Neural cell (in vitro differentiated cells): Measurements from ENCODE around the gene MTX3. TPM values are rescaled to one million over a fixed set of nuclear protein-coding genes. Genes with fewer than 3 reads are reported as not detected.

Source experiments
- H2AFZ ChIP-seq: fragments of 200-600, 300-800 bp; sonication (generic), shearing (Covaris generic); 2 replicates; pipeline ENCODE4 v1.6.0; 2014; ENCODE audit warnings: low read depth, mild to moderate bottlenecking, antibody characterized with exemption, low read length, moderate library complexity
- H3F3A ChIP-seq: fragments of 200-600 bp; shearing (Covaris generic); 2 replicates; pipeline ENCODE4 v1.6.1; 2016; ENCODE audit warnings: mild to moderate bottlenecking, moderate library complexity, mixed read lengths, antibody characterized with exemption, low read length; ENCODE audit not compliant: insufficient read depth, poor library complexity, severe bottlenecking
- H3K27ac ChIP-seq: fragments of 200-600, 300-800 bp; sonication (generic), shearing (Covaris generic); 2 replicates; pipeline ENCODE4 v1.5.1; 2014; ENCODE audit warnings: mild to moderate bottlenecking, low read length, moderate library complexity
- H3K27me3 ChIP-seq: fragments of 300-800, 200-600 bp; sonication (generic), shearing (Covaris generic); 2 replicates; pipeline ENCODE4 v1.6.0; 2014; ENCODE audit warnings: mild to moderate bottlenecking, low read depth, low read length, moderate library complexity; ENCODE audit not compliant: insufficient read depth
- H3K36me3 ChIP-seq: fragments of 300-800, 200-600 bp; sonication (generic), shearing (Covaris generic); 2 replicates; pipeline ENCODE4 v1.5.1; 2014; ENCODE audit warnings: mild to moderate bottlenecking, antibody characterized with exemption, low read length, moderate library complexity; ENCODE audit not compliant: insufficient read depth
- H3K4me2 ChIP-seq: fragments of 300-800, 200-600 bp; sonication (generic), shearing (Covaris generic); 2 replicates; pipeline ENCODE4 v1.6.0; 2014; ENCODE audit warnings: mild to moderate bottlenecking, low read length
- H3K4me3 ChIP-seq: fragments of 300-800, 200-600 bp; sonication (generic), shearing (Covaris generic); 2 replicates; pipeline ENCODE4 v1.5.1; 2014; ENCODE audit warnings: mild to moderate bottlenecking, low read length, moderate library complexity
- H3K79me2 ChIP-seq: fragments of 200-600 bp; shearing (Covaris generic); replicated peaks from 2 replicates; pipeline ENCODE4 v1.6.0; 2014; ENCODE audit warnings: mild to moderate bottlenecking, low read length, moderate library complexity; ENCODE audit not compliant: insufficient read depth
- H3K9ac ChIP-seq: fragments of 300-800, 200-600 bp; sonication (generic), shearing (Covaris generic); 2 replicates; pipeline ENCODE4 v1.6.1; 2016; ENCODE audit warnings: mild to moderate bottlenecking, low read length, mixed read lengths
- H3K9me2 ChIP-seq: fragments of 200-600 bp; shearing (Covaris generic); 2 replicates; pipeline ENCODE4 v1.6.1; 2016; ENCODE audit warnings: mild to moderate bottlenecking, low read length, mixed read lengths; ENCODE audit not compliant: insufficient read depth
- H3K9me3 ChIP-seq: fragments of 200-600, 300-800 bp; sonication (generic), shearing (Covaris generic); 2 replicates; pipeline ENCODE4 v1.6.1; 2016; ENCODE audit warnings: mild to moderate bottlenecking, mixed run types, low read length, moderate library complexity, mixed read lengths
- H4K20me1 ChIP-seq: fragments of 200-600 bp; shearing (Covaris generic); 2 replicates; pipeline ENCODE4 v1.6.1; 2016; ENCODE audit warnings: mild to moderate bottlenecking, mixed run types; ENCODE audit not compliant: insufficient read depth
- EP300 ChIP-seq: fragments of 450-650 bp; conservative IDR thresholded peaks from 2 replicates; pipeline ENCODE4 v1.6.1; 2014; ENCODE audit warnings: antibody characterized with exemption, mild to moderate bottlenecking, moderate library complexity; ENCODE audit not compliant: poor library complexity, severe bottlenecking
- EZH2 ChIP-seq: fragments of 200-600, 300-800 bp; shearing (Covaris generic), sonication (generic); IDR thresholded peaks from 2 replicates; pipeline ENCODE4 v1.6.1; 2014; ENCODE audit warnings: antibody characterized with exemption, low read length, borderline replicate concordance, mild to moderate bottlenecking; ENCODE audit not compliant: insufficient read depth, poor library complexity, severe bottlenecking
- MXI1 ChIP-seq: fragments of 450-650 bp; conservative IDR thresholded peaks from 2 replicates; pipeline ENCODE4 v1.6.1; 2014; ENCODE audit warnings: antibody characterized with exemption, mild to moderate bottlenecking; ENCODE audit not compliant: poor library complexity, severe bottlenecking
- POLR2AphosphoS5 ChIP-seq: IDR thresholded peaks from 2 replicates; pipeline ENCODE4 v1.6.1; 2012
- RAD21 ChIP-seq: fragments of 450-650 bp; conservative IDR thresholded peaks from 2 replicates; pipeline ENCODE4 v1.6.1; 2014; ENCODE audit warnings: antibody characterized with exemption, mild to moderate bottlenecking, moderate library complexity
- SMC3 ChIP-seq: fragments of 450-650 bp; conservative IDR thresholded peaks from 2 replicates; pipeline ENCODE4 v1.6.1; 2014; ENCODE audit warnings: antibody characterized with exemption, mild to moderate bottlenecking, moderate library complexity; ENCODE audit not compliant: poor library complexity
- TAF1 ChIP-seq: IDR thresholded peaks from 2 replicates; pipeline ENCODE4 v1.6.1; 2012; ENCODE audit warnings: low read depth
- polyA plus RNA-seq: library from polyadenylated mRNA; depleted of rRNA; stranded (reverse); fragments of >200 nt; gene quantifications from 2 replicates; pipeline ENCODE4 v1.2.3, GENCODE V29; 2014
- TF ChIP-seq, protein P1 (sequence below): fragments of 450-650 bp; IDR thresholded peaks from 2 replicates; pipeline ENCODE4 v1.5.1; 2014; ENCODE audit warnings: antibody characterized with exemption, mild to moderate bottlenecking, moderate library complexity; ENCODE audit not compliant: poor library complexity, severe bottlenecking
- TF ChIP-seq, protein P2 (sequence below): IDR thresholded peaks from 2 replicates; pipeline ENCODE4 v1.6.1; 2012; ENCODE audit warnings: borderline replicate concordance

The MTX3 gene
- polyA plus RNA-seq, 1 donor from 2014 or later = 20.8 TPM

DNA sequence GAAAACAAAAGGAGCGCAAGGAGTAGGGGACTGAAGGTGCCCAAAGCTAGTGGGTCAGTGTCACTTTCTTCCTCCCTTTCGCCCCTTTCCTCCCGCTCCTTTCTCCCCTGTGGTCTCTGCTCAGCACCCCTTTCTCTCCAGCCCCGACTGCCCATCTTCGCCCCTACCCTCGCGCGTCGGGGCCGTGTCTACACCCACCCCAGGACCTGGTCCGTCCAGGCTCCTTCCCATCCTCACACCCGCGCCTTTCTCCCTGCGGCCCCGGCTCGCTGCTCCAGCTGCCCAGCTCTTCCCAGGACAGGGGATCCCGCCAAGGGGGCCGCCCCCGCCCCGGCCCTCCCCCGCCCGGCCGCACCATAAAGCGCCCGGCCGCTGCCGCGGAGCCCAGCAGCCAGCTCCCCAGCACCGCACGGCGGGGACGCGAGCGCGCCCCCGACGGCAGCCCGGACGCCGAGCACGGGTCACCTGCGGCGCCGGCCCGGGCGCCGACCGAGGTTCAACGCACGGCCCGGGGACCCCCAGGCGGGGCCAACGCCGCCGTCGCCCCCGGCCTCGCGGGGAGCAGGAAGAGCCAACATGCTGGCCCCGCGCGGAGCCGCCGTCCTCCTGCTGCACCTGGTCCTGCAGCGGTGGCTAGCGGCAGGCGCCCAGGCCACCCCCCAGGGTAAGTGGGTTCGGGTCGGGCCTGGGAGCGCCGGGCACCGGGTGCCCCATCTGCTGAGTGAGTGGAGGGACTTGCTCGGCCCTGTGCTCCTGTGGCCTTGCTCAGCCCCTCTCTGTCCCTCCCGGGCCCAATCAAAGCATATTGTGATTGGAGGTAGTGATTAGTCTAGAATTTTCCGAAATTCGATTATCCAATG lies 44.1 kb upstream of the MTX3 start, which contains the start of gene THBS4:
TSS of gene THBS4 (plus strand) at position 387 of the 860 bp plus-strand sequence. CDS start at position 577, 190 bp downstream.
- no peaks in the 10 kb centered on the region for H4K20me1 ChIP-seq
- H3K9me2 ChIP-seq = no peaks in the 10 kb centered on the region
- H3K27ac ChIP-seq = no peak within 1 kb of the TSS
- H2AFZ ChIP-seq = no peak within 1 kb of the TSS
- H3K36me3 ChIP-seq = no peaks in the 10 kb centered on the region
- no peak within 1 kb of the TSS for H3K4me2 ChIP-seq
- H3K27me3 ChIP-seq = peaks cover 38% of the 10 kb centered on the region
- no peak within 1 kb of the TSS for H3K9ac ChIP-seq
- no peaks in the 10 kb centered on the region for H3K9me3 ChIP-seq
- H3K79me2 ChIP-seq = no peaks in the 10 kb centered on the region
- peak within 1 kb of the TSS; percentile 39 for H3K4me3 ChIP-seq
- no peak for TF ChIP-seq SMC3
- TF ChIP-seq EP300 = no peak
- TF ChIP-seq EZH2 = no peak
- TF ChIP-seq TAF1 = no peak
- TF ChIP-seq POLR2AphosphoS5 = no peak
- TF ChIP-seq, protein P1, sequence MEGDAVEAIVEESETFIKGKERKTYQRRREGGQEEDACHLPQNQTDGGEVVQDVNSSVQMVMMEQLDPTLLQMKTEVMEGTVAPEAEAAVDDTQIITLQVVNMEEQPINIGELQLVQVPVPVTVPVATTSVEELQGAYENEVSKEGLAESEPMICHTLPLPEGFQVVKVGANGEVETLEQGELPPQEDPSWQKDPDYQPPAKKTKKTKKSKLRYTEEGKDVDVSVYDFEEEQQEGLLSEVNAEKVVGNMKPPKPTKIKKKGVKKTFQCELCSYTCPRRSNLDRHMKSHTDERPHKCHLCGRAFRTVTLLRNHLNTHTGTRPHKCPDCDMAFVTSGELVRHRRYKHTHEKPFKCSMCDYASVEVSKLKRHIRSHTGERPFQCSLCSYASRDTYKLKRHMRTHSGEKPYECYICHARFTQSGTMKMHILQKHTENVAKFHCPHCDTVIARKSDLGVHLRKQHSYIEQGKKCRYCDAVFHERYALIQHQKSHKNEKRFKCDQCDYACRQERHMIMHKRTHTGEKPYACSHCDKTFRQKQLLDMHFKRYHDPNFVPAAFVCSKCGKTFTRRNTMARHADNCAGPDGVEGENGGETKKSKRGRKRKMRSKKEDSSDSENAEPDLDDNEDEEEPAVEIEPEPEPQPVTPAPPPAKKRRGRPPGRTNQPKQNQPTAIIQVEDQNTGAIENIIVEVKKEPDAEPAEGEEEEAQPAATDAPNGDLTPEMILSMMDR = no peak
- TF ChIP-seq RAD21 = no peak
- TF ChIP-seq, protein P2, sequence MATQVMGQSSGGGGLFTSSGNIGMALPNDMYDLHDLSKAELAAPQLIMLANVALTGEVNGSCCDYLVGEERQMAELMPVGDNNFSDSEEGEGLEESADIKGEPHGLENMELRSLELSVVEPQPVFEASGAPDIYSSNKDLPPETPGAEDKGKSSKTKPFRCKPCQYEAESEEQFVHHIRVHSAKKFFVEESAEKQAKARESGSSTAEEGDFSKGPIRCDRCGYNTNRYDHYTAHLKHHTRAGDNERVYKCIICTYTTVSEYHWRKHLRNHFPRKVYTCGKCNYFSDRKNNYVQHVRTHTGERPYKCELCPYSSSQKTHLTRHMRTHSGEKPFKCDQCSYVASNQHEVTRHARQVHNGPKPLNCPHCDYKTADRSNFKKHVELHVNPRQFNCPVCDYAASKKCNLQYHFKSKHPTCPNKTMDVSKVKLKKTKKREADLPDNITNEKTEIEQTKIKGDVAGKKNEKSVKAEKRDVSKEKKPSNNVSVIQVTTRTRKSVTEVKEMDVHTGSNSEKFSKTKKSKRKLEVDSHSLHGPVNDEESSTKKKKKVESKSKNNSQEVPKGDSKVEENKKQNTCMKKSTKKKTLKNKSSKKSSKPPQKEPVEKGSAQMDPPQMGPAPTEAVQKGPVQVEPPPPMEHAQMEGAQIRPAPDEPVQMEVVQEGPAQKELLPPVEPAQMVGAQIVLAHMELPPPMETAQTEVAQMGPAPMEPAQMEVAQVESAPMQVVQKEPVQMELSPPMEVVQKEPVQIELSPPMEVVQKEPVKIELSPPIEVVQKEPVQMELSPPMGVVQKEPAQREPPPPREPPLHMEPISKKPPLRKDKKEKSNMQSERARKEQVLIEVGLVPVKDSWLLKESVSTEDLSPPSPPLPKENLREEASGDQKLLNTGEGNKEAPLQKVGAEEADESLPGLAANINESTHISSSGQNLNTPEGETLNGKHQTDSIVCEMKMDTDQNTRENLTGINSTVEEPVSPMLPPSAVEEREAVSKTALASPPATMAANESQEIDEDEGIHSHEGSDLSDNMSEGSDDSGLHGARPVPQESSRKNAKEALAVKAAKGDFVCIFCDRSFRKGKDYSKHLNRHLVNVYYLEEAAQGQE = no peak
- TF ChIP-seq MXI1 = no peak
- no peaks in the 10 kb centered on the region for H3F3A ChIP-seq

DNA sequence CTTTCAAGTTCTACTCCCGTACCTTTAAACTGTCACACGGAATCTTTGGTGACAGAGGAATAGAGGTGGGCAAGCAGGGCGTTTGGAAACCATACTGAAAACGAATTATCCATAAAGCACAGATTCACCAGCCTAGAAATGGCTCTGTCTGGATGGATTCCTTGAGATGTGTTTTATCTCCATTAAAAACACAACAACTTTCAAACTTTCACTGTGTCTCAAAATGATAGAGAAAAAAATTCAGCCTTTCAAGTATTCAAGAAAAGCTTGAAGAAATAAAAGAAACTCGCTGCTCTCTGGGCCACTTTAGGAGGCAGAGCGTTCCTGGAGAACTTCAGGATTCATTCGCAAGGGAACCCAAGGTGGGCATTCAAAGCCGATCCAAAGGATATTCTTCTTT lies 43.5 kb upstream of the MTX3 start:
- H3K27ac ChIP-seq = no peak overlapping the region
- H3K27me3 ChIP-seq = peaks cover 38% of the 10 kb centered on the region
- H3K9me3 ChIP-seq = no peaks in the 10 kb centered on the region
- H3K36me3 ChIP-seq = no peaks in the 10 kb centered on the region
- H2AFZ ChIP-seq = no peak overlapping the region
- no peak overlapping the region for H3K9ac ChIP-seq
- H3F3A ChIP-seq = no peaks in the 10 kb centered on the region
- no peak for TF ChIP-seq MXI1
- no peaks in the 10 kb centered on the region for H3K9me2 ChIP-seq
- no peaks in the 10 kb centered on the region for H3K79me2 ChIP-seq
- no peaks in the 10 kb centered on the region for H4K20me1 ChIP-seq
- H3K4me3 ChIP-seq = peak overlapping the region; percentile 39
- H3K4me2 ChIP-seq = no peak overlapping the region
